ENCODE measurements around the gene EYA2. TPM values are rescaled to one million over a fixed set of nuclear protein-coding genes. Genes with fewer than 3 reads are reported as not detected.

The EYA2 gene
- total RNA-seq, 1 experiment from 2014 or later = 0.25 TPM

GRCh38 chr20:47030271-47030810 lies 135.7 kb downstream of the EYA2 start:
- H3K4me3 ChIP-seq (ENCODE audit: low read depth, low read length) = no peak overlapping the region
- ChIA-PET POLR2A (no interaction called here), CTCF (no interaction called here)
- no peak for TF ChIP-seq CTCF (IDR thresholded peaks at IDR 0.05; ENCODE audit: insufficient read depth in 1 of 2, low read depth in 1 of 2, low read length in 1 of 2, severe bottlenecking in 1 of 2, unreplicated experiment in 1 of 2)
- Mint-ChIP-seq H3K4me1 (ENCODE audit: low read depth, unreplicated experiment) (no peaks in the 10 kb centered on the region), H3K9me3 (ENCODE audit: unreplicated experiment) (peaks cover 12% of the 10 kb centered on the region), H3K4me3 (ENCODE audit: unreplicated experiment) (no peak overlapping the region), H3K27me3 (ENCODE audit: insufficient read depth, unreplicated experiment) (peaks cover 8% of the 10 kb centered on the region), H3K27ac (ENCODE audit: unreplicated experiment) (no peak overlapping the region), H3K36me3 (ENCODE audit: insufficient read depth, unreplicated experiment) (no peaks in the 10 kb centered on the region)
- H3K4me1 ChIP-seq = no peaks in the 10 kb centered on the region; the same call in 1 of the 2 replicates
- BruUV-seq (replicated peaks) = no TSS peak
- no peaks in the 10 kb centered on the region for H3K36me3 ChIP-seq (ENCODE audit: control insufficient read depth, insufficient read depth, low read length)
- H3K9me3 ChIP-seq = peaks cover 11% of the 10 kb centered on the region
- H3K27me3 ChIP-seq (replicated peaks; ENCODE audit: control insufficient read depth, insufficient read depth, low read length) = peaks cover 1% of the 10 kb centered on the region; the same call in 1 of the 2 replicates
- intact Hi-C loops (cut with micrococcal nuclease; ENCODE audit: unreplicated experiment) = no loop called here
- DNase-seq = no peak

GRCh38 chr20:47031004-47031403 lies 136.4 kb downstream of the EYA2 start:
- Mint-ChIP-seq H3K4me1 (ENCODE audit: low read depth, unreplicated experiment) (no peaks in the 10 kb centered on the region), H3K36me3 (ENCODE audit: insufficient read depth, unreplicated experiment) (no peaks in the 10 kb centered on the region), H3K27ac (ENCODE audit: unreplicated experiment) (no peak overlapping the region), H3K9me3 (ENCODE audit: unreplicated experiment) (peaks cover 12% of the 10 kb centered on the region), H3K4me3 (ENCODE audit: unreplicated experiment) (no peak overlapping the region), H3K27me3 (ENCODE audit: insufficient read depth, unreplicated experiment) (peaks cover 7% of the 10 kb centered on the region)
- Histone ChIP-seq H3K4me3 (ENCODE audit: low read depth, low read length) (no peak overlapping the region), H3K4me1 (no peaks in the 10 kb centered on the region; the same call in 1 of the 2 replicates), H3K36me3 (ENCODE audit: control insufficient read depth, insufficient read depth, low read length) (no peaks in the 10 kb centered on the region), H3K9me3 (peaks cover 11% of the 10 kb centered on the region), H3K27me3 (replicated peaks; ENCODE audit: control insufficient read depth, insufficient read depth, low read length) (peaks cover 1% of the 10 kb centered on the region; the same call in 1 of the 2 replicates)
- CTCF ChIA-PET = no interaction called here
- DNase-seq = no peak
- intact Hi-C loops (cut with micrococcal nuclease; ENCODE audit: unreplicated experiment) = no loop called here
- TF ChIP-seq CTCF (IDR thresholded peaks at IDR 0.05; ENCODE audit: insufficient read depth in 1 of 2, low read depth in 1 of 2, low read length in 1 of 2, severe bottlenecking in 1 of 2, unreplicated experiment in 1 of 2) = no peak
- POLR2A ChIA-PET = no interaction called here
- BruUV-seq (replicated peaks) = no TSS peak

GRCh38 chr20:47031821-47032220 lies 137.2 kb downstream of the EYA2 start:
- CTCF ChIA-PET = no interaction called here
- H3K9me3 Mint-ChIP-seq (ENCODE audit: unreplicated experiment) = peaks cover 12% of the 10 kb centered on the region
- no peaks in the 10 kb centered on the region for H3K36me3 Mint-ChIP-seq (ENCODE audit: insufficient read depth, unreplicated experiment)
- H3K27me3 Mint-ChIP-seq (ENCODE audit: insufficient read depth, unreplicated experiment) = peaks cover 4% of the 10 kb centered on the region
- no peak for DNase-seq
- H3K9me3 ChIP-seq = peaks cover 11% of the 10 kb centered on the region
- no peak overlapping the region for H3K4me3 Mint-ChIP-seq (ENCODE audit: unreplicated experiment)
- no peaks in the 10 kb centered on the region; the same call in 1 of the 2 replicates for H3K4me1 ChIP-seq
- POLR2A ChIA-PET = no interaction called here
- H3K4me3 ChIP-seq (ENCODE audit: low read depth, low read length) = no peak overlapping the region
- H3K4me1 Mint-ChIP-seq (ENCODE audit: low read depth, unreplicated experiment) = no peaks in the 10 kb centered on the region
- intact Hi-C loops (cut with micrococcal nuclease; ENCODE audit: unreplicated experiment) = no loop called here
- H3K27ac Mint-ChIP-seq (ENCODE audit: unreplicated experiment) = no peak overlapping the region
- H3K27me3 ChIP-seq (replicated peaks; ENCODE audit: control insufficient read depth, insufficient read depth, low read length) = peaks cover 1% of the 10 kb centered on the region; the same call in 1 of the 2 replicates
- BruUV-seq (replicated peaks) = no TSS peak
- no peaks in the 10 kb centered on the region for H3K36me3 ChIP-seq (ENCODE audit: control insufficient read depth, insufficient read depth, low read length)
- TF ChIP-seq CTCF (IDR thresholded peaks at IDR 0.05; ENCODE audit: insufficient read depth in 1 of 2, low read depth in 1 of 2, low read length in 1 of 2, severe bottlenecking in 1 of 2, unreplicated experiment in 1 of 2) = no peak

Measured in Caco-2 (cell line).